GM18519 (cell line): ENCODE measurements around the gene SYMPK.

Experiments used
- ATAC-seq: cut with Tn5 transposase; IDR thresholded peaks from one replicate; pipeline ENCODE4 v1.9.1; 2021; ENCODE audit warnings: mild to moderate bottlenecking, moderate library complexity; ENCODE audit not compliant: unreplicated experiment, low FRiP score

The SYMPK gene

GRCh38 chr19:45886427-45887199 is 23.7 kb upstream of the SYMPK start:
- peak; percentile 39 for ATAC-seq

DNA sequence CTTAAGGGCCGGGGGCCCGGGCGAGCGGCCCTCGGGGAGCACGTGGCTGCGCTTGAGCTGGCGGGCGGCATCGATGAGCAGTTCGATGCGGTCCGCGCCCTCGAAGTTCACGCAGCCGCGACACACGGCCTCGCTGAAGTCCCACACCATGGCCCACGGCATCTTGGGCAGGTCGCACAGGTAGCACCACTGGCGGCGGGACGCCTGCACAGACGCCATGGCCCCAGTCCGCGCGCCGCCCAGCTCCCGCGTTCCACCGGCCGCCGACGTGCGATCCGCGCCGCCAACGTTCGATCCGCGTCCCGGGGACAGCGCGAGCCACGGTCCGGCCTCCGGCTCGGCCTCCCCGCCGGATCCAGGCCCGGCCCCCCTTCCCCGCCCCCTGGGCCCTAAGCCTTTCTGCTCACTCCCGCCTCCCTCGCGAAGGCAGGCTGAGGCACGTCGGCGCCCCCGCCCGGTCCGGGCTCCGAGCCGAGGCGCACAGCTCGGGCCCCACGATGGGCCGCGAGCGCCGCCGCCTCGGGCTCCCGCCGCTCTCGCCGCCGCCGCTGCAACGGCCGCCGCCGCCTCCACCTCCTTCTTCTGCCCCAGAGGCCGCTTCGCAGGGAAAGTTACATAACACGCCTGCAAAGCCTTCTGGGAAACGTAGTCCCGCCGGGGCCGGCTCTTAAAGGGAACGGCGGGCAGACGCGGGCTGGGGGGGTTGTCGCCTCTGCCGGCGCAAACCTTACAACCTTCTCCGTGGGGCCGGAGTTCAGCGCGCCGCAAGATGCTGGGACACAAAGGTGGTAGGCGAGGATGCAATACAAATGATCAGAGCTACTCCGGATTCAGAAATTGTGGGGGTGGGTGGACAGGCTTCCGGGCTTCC is 22.8 kb upstream of the SYMPK start, which contains the start of gene IRF2BP1:
IRF2BP1 (minus strand) TSS at position 586 of the 871 bp plus-strand sequence; CDS start at position 219, 367 bp downstream.
- peak; percentile 39 for ATAC-seq

DNA sequence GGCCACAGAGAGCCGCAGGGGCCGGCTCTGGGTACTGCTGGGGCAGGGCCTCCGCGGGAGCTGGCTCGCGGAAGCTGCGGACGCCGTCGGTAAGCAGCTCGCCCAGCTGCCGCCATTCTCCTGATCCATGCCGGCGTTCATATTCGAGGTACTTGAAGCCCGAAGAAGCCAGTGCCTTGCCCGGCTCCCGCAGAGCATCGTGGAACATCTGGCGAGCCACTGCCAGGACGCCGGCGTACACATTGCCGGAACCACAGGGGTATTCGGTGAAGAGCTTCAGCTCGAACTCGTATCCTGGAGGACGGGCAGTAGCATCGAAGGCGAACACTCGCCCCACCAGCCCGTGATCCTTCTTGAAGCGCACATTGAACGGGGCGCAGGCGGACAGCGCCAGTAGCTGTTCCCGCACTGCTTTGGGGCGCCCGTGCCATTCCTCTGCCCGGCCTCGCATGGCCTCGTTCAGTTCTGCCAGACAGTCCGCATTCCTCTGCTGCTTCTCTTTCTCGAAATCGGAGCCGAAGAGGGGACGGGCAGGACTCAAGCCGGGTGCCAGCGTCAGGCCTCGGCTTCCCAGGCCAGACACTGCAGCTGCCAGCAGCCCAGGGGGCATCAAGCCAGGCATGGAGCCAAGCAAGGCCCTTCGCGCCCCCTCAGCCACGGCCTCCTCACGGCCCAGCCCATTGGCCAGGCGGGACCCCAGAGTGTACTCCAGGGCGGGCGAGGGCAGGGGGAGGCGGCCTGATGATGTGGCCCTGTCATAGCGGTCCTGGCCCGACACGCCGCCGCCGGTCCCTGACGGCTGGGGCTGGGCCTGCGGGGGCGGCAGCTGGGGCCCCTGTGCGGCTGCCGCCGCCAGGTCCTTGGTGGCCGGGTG is 22.0 kb upstream of the SYMPK start:
- no peak for ATAC-seq

DNA sequence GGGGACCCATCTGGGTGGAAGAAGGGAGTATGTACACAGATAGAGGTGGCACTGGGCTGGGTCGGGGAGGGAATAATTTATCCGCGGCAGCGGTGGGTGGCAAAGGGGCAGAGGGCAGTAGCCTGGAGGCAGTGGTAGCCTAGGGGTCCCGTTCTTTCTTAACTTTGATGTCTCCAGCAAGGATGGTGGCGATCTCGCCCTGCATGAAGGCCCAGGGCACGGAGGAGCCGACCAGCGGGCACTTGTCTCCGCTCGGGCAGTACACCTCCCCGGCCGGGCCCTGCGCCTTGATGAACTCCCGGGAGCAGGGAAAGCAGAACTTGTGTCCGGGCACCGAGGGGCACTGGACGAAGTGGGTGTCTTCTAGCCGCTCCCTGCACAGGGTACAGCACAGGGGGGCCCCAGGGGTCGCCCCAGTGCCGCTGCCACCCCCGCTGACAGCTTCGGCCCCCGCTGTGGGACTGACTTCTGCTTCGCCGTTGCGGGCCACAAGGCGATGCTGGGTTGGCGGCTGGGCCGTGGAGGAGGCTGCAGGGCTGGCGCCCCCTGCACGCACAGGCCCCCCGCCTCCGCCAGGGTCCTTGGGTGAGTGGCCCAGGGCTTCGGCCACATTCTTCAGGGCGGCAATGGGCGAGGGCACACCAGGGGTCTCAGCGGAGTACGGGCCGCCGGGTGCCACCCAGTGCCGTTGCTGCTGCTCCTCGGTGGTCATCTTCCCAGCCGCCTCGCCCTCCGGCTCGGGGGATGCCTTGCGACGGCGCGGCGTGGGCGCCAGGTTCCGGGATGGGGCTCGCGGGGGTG is 21.1 kb upstream of the SYMPK start:
- ATAC-seq = no peak

- ATAC-seq = no peak
These were observed 20.6 kb upstream of the SYMPK start for GRCh38 chr19:45883586-45883880.

GRCh38 chr19:45882652-45883585 is 20.0 kb upstream of the SYMPK start:
- ATAC-seq = no peak

GRCh38 chr19:45881909-45882528 is 19.1 kb upstream of the SYMPK start:
- ATAC-seq = no peak

DNA sequence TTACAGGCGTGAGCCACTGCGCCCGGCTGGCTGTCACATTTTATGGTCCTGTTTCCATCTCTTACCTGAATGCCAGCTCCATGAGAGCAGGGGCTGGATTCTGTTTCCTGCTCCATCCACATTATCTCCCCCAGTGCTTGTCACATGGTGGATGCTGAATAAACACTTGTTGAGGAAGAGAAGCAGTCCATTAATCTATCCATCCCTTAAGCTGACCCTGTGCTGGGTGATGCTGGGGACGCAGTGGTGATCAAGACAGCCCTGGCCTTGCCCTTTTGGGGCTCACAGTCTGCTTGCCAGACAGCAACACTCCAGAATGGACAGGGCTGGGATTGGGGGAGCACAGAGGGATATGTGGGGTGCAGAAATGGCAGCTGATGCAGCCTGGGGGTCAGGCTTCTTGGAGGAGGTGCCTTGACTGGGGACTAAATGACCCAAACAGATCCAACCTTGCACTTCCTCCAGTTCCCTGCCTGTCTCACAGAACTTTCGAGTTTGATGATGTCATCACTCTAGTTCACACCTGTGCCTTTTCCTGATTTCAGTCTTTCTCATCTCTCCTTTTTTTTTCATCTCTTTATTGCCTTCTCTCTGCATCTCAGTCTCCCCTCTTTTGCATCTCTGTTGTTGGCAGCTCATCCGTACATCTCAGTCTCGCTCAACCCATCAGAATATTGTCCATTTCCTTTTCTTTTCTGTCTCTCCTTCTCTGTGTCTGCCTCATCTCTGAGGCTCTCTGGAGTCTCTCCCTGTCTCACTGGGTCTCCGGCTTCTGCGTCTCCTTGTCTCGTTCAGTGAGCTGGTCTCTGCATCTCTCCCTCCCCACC is 18.3 kb upstream of the SYMPK start:
- ATAC-seq = no peak

GRCh38 chr19:45879971-45880370 is 17.0 kb upstream of the SYMPK start:
- ATAC-seq = no peak

- no peak for ATAC-seq
These were observed 16.1 kb upstream of the SYMPK start for GRCh38 chr19:45879055-45879454.

DNA sequence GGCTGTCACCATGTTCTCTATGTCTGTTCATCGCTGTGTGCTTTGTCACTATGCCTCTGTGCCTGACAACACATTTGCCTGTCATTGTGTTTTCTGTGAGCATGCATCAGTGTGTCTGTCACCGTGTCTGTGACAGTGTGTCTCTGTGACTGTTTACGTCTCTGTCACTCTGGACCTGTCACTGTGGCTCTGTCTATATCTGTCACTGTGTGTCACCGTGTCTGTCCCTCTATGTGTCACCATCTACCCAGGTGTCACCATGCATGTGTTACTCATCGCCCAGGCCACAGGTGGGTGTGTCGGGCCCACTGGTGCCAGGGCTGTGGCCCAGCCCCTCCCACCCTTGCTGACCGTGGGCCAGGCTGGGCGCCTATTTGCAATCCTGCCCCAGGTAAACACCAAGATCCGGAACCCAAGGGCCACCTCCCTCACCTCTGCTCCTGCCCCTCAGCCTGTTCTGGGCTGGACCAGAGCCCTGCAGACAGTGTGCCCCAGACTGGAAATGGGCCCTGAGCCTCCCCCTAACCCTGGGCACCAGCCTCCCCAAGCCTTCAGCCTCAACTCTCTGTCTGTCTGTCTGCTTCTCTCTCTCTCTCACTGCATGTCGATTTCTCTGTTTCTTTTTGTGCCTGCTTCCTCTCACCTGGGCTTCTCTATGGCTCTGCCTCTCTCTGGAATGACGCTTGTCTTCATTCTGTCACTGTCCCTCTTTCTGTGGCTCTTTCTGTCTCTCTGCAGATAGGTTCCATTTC is 15.3 kb upstream of the SYMPK start:
- ATAC-seq = no peak

DNA sequence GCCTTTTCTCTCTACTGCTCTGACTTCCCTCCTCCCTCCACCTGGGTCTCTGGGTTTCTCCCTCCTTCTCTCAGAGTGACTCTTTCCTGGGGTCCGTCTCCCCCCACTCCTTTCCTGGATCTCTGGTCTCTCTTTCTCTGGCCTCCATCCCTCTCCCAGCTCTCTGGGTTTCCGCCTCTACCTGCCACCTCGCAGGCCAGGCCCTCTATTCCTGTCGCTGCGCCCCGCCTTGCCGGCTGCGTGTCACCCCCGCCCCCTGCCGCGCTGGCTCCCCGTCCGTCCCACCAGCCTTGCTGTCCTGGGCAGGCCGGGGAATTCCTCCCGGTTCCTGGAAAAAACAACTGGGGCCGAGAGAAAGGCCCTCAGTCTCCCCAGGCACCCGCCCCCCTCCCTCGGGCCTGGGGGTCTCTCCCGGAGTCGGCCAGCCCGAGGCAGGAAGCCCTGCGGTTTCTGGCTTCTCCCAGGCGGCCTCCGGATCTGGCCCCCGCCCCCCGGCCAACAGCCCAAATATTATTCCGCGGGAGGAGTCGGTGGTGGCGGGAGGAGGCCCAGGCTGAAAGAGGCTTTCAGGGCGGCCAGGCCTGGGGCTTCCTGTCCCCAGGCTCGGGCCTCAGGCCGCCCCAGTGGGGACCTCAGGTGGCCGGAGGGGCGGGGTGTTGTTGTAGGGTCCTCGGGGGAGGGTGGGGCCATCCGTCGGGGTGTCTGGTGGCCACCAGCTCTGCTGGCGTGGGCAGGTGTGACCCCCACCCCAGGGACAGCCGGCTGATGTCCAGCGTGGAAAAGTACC is 13.7 kb upstream of the SYMPK start:
- no peak for ATAC-seq

DNA sequence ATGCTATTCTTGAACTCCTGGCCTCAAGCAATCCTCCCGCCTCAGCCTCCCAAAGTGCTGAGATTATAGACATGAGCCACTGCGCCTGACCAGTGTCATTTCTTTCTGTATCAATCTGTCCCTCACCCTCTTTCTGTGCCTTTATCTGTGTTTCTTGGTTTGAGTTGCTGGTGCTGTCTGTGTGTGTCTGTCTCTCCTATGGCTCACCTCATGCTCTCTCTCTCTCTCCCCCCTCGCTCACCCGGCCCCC is 13.1 kb upstream of the SYMPK start:
- no peak for ATAC-seq

- no peak for ATAC-seq
These were observed 11.6 kb upstream of the SYMPK start for GRCh38 chr19:45874620-45874966.

DNA sequence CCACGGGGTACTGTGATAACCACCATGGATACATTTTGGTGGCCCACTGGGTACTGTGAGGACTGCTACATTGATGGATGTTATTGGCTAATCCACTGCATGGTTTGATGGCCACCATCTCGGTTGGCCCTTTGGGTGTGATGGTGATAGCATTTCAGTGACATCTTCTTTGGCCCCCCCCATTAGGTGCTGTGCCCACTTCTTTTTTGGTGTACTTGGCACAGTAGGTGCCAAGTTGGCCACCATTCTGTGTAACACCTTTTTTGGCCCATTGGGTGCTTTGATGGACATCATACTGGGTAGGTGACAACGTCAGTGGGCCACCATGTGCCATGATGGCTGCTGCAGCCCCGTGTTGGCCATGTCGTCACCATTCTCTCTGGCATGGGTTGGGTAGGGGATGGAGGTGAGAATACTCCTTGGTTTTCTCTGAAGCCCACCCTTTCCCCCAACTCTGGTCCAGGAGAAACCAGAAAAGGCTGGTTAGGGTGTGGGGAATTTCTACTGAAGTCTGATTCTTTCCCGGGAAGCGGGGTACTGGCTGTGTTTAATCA is 10.3 kb upstream of the SYMPK start:
- no peak for ATAC-seq
